Cardiac fibroblast (primary cell): ENCODE measurements around the gene HDAC10.

Experiments used
- DNase-seq, 2 donors: peaks; one replicate each; pipeline versions ENCODE4 v3.0.0 to v3.0.0-alpha.2; 2010; ENCODE audit warnings: low read depth in 2 of 2
- H3K4me3 ChIP-seq, 2 donors: replicated peaks in 1 of 2; 1 replicate in 1 of 2; 2 replicates in 1 of 2; pipeline ENCODE4 v1.5.1; 2011; ENCODE audit warnings: low read depth in 2 of 2, low read length in 2 of 2, mild to moderate bottlenecking in 2 of 2, moderate library complexity in 1 of 2
- CTCF ChIP-seq: IDR thresholded peaks from one replicate; pipeline ENCODE4 v1.5.1; 2011; ENCODE audit warnings: low read depth, mild to moderate bottlenecking, low read length, inconsistent platforms

The HDAC10 gene

GRCh38 chr22:50249341-50250248 lies 1.5 kb downstream of the HDAC10 start:
- peak overlapping the region in 1 of 2 donors; percentile 76 for H3K4me3 ChIP-seq
- TF ChIP-seq CTCF, result no peak
- DNase-seq, result no peak

- TF ChIP-seq CTCF, result no peak
- no peak for DNase-seq
- no peak overlapping the region for H3K4me3 ChIP-seq
These were observed 2.6 kb downstream of the HDAC10 start for GRCh38 chr22:50248196-50249081.

- no peak for TF ChIP-seq CTCF
- DNase-seq, result peak; percentile 71 to 80
- H3K4me3 ChIP-seq, result no peak overlapping the region
These were observed 3.3 kb downstream of the HDAC10 start for GRCh38 chr22:50247748-50248147.

- H3K4me3 ChIP-seq, result peak overlapping the region in 1 of 2 donors; percentile 99
- no peak for DNase-seq
- peak; percentile 5 for TF ChIP-seq CTCF
These were observed 4.6 kb downstream of the HDAC10 start for GRCh38 chr22:50246242-50247175.

GRCh38 chr22:50245214-50246072 lies 5.6 kb downstream of the HDAC10 start:
- peak overlapping the region; percentile 99 for H3K4me3 ChIP-seq
- no peak for DNase-seq
- TF ChIP-seq CTCF, result no peak
